KBM-7 (cell line): ENCODE measurements around the gene CDH5.
"Not testable (repeated sequence)": the region's sequence is repeated elsewhere in the genome, so short reads cannot be mapped to it uniquely, and the experiment has no call there.

Source experiments
- DNase-seq: peaks from one replicate; pipeline ENCODE4 v3.0.0-alpha.2; 2015
- in situ Hi-C: fragments of 300-500 bp; cut with MboI; formaldehyde crosslinking; loops from 2 replicates; pipeline ENCODE4 v1.14.3; 2020; ENCODE audit warnings: low sequenced_read_pairs, low pct_unique_long_range_greater_than_20kb, mixed read lengths

CDH5 gene

GRCh38 chr16:66442502-66443268, 76.2 kb downstream of the CDH5 start:
- no peak for DNase-seq
- in situ Hi-C loops, result no loop called here

- in situ Hi-C loops, result no loop called here
- DNase-seq, result no peak
Measured at GRCh38 chr16:66443269-66443652, 76.8 kb downstream of the CDH5 start.

- in situ Hi-C loops, result no loop called here
- DNase-seq, result no peak
Measured at GRCh38 chr16:66444049-66444481, 77.6 kb downstream of the CDH5 start.

- in situ Hi-C loops, result no loop called here
- no peak for DNase-seq
Measured at GRCh38 chr16:66446737-66447136, 80.2 kb downstream of the CDH5 start.

- in situ Hi-C loops, result no loop called here
- DNase-seq, result no peak
Measured at GRCh38 chr16:66447491-66447890, 81.0 kb downstream of the CDH5 start.

- in situ Hi-C loops, result no loop called here
- DNase-seq, result no peak
Measured at GRCh38 chr16:66451548-66451947, 85.1 kb downstream of the CDH5 start.

GRCh38 chr16:66453230-66453629, 86.7 kb downstream of the CDH5 start:
- DNase-seq, in situ Hi-C loops: not testable (repeated sequence)
